Astrocyte (in vitro differentiated cells and primary cell): ENCODE data around the gene ACOT6. TPM values are rescaled to one million over a fixed set of nuclear protein-coding genes. Genes with fewer than 3 reads are reported as not detected.

Source experiments
- DNase-seq: peaks from one replicate; pipeline ENCODE4 v3.0.0-alpha.2; 2010; ENCODE audit warnings: low read depth
- FAIRE-seq: peaks from 2 replicates; lab custom pipeline; 2011; peaks lifted over from hg19 to GRCh38; lab: Jason Lieb, UNC
- H2AFZ ChIP-seq: 2 replicates; pipeline ENCODE4 v1.6.0; 2012; ENCODE audit warnings: low read depth, low read length, inconsistent platforms
- H3K27ac ChIP-seq: 2 replicates; pipeline ENCODE4 v1.5.1; 2011; ENCODE audit warnings: low read depth, low read length, inconsistent platforms
- H3K27me3 ChIP-seq: 2 replicates; pipeline ENCODE4 v1.6.0; 2011; ENCODE audit warnings: low read length, inconsistent platforms; ENCODE audit not compliant: insufficient read depth
- H3K36me3 ChIP-seq: 2 replicates; pipeline ENCODE4 v1.5.1; 2011; ENCODE audit warnings: low read length, inconsistent platforms; ENCODE audit not compliant: insufficient read depth
- H3K4me1 ChIP-seq: 2 replicates; pipeline ENCODE4 v1.5.1; 2011; ENCODE audit warnings: low read length, inconsistent platforms; ENCODE audit not compliant: insufficient read depth
- H3K4me2 ChIP-seq: 2 replicates; pipeline ENCODE4 v1.6.0; 2012; ENCODE audit warnings: low read length, inconsistent platforms
- H3K4me3 ChIP-seq: 2 replicates; pipeline ENCODE4 v1.5.1; 2011; ENCODE audit warnings: low read depth, mild to moderate bottlenecking, low read length, inconsistent platforms; ENCODE audit not compliant: insufficient read depth
- H3K79me2 ChIP-seq: 2 replicates; pipeline ENCODE4 v1.6.0; 2012; ENCODE audit warnings: mild to moderate bottlenecking, low read length, inconsistent platforms; ENCODE audit not compliant: insufficient read depth
- H3K9ac ChIP-seq: 2 replicates; pipeline ENCODE4 v1.6.0; 2012; ENCODE audit warnings: mild to moderate bottlenecking, low read length, inconsistent platforms
- H3K9me3 ChIP-seq: 2 replicates; pipeline ENCODE4 v1.5.1; 2012; ENCODE audit warnings: low read depth, mild to moderate bottlenecking, low read length, inconsistent platforms; ENCODE audit not compliant: insufficient read depth
- H4K20me1 ChIP-seq: 2 replicates; pipeline ENCODE4 v1.6.0; 2012; ENCODE audit warnings: low read length, inconsistent platforms; ENCODE audit not compliant: insufficient read depth
- H3K27ac Mint-ChIP-seq: one replicate; pipeline ENCODE4 v1.8.0; 2021; ENCODE audit warnings: mild to moderate bottlenecking, mixed read lengths; ENCODE audit not compliant: unreplicated experiment
- H3K27me3 Mint-ChIP-seq: one replicate; pipeline ENCODE4 v1.8.0; 2021; ENCODE audit warnings: low read depth, mixed read lengths; ENCODE audit not compliant: unreplicated experiment
- H3K36me3 Mint-ChIP-seq: one replicate; pipeline ENCODE4 v1.8.0; 2021; ENCODE audit warnings: low read depth, mixed read lengths; ENCODE audit not compliant: unreplicated experiment
- H3K4me1 Mint-ChIP-seq: one replicate; pipeline ENCODE4 v1.8.0; 2021; ENCODE audit warnings: low read depth, mixed read lengths; ENCODE audit not compliant: unreplicated experiment
- H3K4me3 Mint-ChIP-seq: one replicate; pipeline ENCODE4 v1.8.0; 2021; ENCODE audit warnings: mild to moderate bottlenecking, moderate library complexity, mixed read lengths; ENCODE audit not compliant: unreplicated experiment
- H3K9me3 Mint-ChIP-seq: one replicate; pipeline ENCODE4 v1.8.0; 2021; ENCODE audit warnings: mild to moderate bottlenecking, mixed read lengths; ENCODE audit not compliant: unreplicated experiment
- EZH2 ChIP-seq: IDR thresholded peaks from 2 replicates; pipeline ENCODE4 v1.6.1; 2012; ENCODE audit warnings: mild to moderate bottlenecking, low read length, inconsistent platforms; ENCODE audit not compliant: insufficient read depth
- total RNA-seq: library from RNA; stranded (reverse); gene quantifications from 2 replicates; pipeline ENCODE4 v1.2.1, GENCODE V29; 2021
- TF ChIP-seq, protein P1 (sequence below): IDR thresholded peaks from 2 replicates; pipeline ENCODE4 v1.5.1; 2011; ENCODE audit warnings: low read depth, mild to moderate bottlenecking, inconsistent platforms, low read length, moderate library complexity; ENCODE audit not compliant: insufficient read depth

ACOT6 gene
- total RNA-seq, 1 donor from 2014 or later: not detected

DNA sequence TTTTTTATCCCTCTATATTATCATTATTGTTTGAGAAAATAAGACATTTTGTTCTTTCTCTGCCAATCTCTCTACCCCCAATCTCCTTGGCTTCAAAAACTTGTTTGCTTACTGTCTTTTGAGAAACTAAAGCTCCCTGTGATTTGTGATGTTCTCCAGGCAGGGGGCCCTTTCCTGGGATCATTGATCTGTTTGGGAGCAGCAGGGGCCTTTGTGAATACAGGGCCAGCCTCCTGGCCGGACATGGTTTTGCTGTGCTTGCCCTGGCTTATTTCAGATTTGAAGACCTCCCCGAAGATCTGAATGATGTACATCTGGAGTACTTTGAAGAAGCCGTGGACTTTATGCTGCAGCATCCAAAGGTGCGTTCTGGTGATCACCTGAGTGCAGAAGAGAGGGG, 4.5 kb downstream of the ACOT6 start:
- no peak for DNase-seq
- no peak overlapping the region for H2AFZ ChIP-seq
- no peak overlapping the region for H3K27ac Mint-ChIP-seq
- H3K36me3 ChIP-seq: no peaks in the 10 kb centered on the region
- H4K20me1 ChIP-seq: no peaks in the 10 kb centered on the region
- no peak overlapping the region for H3K27ac ChIP-seq
- H3K9ac ChIP-seq: no peak overlapping the region
- H3K9me3 ChIP-seq: no peaks in the 10 kb centered on the region
- H3K27me3 ChIP-seq: no peaks in the 10 kb centered on the region
- no peaks in the 10 kb centered on the region for H3K79me2 ChIP-seq
- no peaks in the 10 kb centered on the region for H3K4me1 Mint-ChIP-seq
- no peaks in the 10 kb centered on the region for H3K36me3 Mint-ChIP-seq
- peaks cover 4% of the 10 kb centered on the region for H3K27me3 Mint-ChIP-seq
- H3K9me3 Mint-ChIP-seq: no peaks in the 10 kb centered on the region
- no peak overlapping the region for H3K4me3 Mint-ChIP-seq
- no peak overlapping the region for H3K4me3 ChIP-seq
- no peaks in the 10 kb centered on the region for H3K4me1 ChIP-seq
- H3K4me2 ChIP-seq: no peak overlapping the region
- no peak for TF ChIP-seq EZH2
- TF ChIP-seq, protein P1, sequence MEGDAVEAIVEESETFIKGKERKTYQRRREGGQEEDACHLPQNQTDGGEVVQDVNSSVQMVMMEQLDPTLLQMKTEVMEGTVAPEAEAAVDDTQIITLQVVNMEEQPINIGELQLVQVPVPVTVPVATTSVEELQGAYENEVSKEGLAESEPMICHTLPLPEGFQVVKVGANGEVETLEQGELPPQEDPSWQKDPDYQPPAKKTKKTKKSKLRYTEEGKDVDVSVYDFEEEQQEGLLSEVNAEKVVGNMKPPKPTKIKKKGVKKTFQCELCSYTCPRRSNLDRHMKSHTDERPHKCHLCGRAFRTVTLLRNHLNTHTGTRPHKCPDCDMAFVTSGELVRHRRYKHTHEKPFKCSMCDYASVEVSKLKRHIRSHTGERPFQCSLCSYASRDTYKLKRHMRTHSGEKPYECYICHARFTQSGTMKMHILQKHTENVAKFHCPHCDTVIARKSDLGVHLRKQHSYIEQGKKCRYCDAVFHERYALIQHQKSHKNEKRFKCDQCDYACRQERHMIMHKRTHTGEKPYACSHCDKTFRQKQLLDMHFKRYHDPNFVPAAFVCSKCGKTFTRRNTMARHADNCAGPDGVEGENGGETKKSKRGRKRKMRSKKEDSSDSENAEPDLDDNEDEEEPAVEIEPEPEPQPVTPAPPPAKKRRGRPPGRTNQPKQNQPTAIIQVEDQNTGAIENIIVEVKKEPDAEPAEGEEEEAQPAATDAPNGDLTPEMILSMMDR: no peak
- no peak for FAIRE-seq

DNA sequence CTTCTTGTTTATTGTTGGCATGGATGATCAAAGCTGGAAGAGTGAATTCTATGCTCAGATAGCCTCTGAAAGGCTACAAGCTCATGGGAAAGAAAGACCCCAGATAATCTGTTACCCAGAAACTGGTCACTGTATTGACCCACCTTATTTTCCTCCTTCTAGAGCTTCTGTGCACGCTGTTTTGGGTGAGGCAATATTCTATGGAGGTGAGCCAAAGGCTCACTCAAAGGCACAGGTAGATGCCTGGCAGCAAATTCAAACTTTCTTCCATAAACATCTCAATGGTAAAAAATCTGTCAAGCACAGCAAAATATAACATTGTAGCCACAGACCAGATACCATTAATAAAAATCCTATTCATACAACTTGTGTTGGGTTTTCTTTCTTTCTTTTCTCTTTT, 7.2 kb downstream of the ACOT6 start:
- Histone ChIP-seq H3K9me3 (no peaks in the 10 kb centered on the region), H2AFZ (no peak overlapping the region), H3K79me2 (no peaks in the 10 kb centered on the region), H3K36me3 (no peaks in the 10 kb centered on the region), H4K20me1 (no peaks in the 10 kb centered on the region), H3K4me2 (no peak overlapping the region), H3K4me1 (no peaks in the 10 kb centered on the region), H3K9ac (no peak overlapping the region), H3K27ac (no peak overlapping the region), H3K4me3 (no peak overlapping the region), H3K27me3 (no peaks in the 10 kb centered on the region)
- peaks cover 2% of the 10 kb centered on the region for H3K36me3 Mint-ChIP-seq
- no peak for FAIRE-seq
- no peak overlapping the region for H3K27ac Mint-ChIP-seq
- no peaks in the 10 kb centered on the region for H3K4me1 Mint-ChIP-seq
- no peak overlapping the region for H3K4me3 Mint-ChIP-seq
- peaks cover 4% of the 10 kb centered on the region for H3K27me3 Mint-ChIP-seq
- H3K9me3 Mint-ChIP-seq: no peaks in the 10 kb centered on the region
- DNase-seq: no peak
- TF ChIP-seq EZH2: no peak
- TF ChIP-seq, protein P1: no peak

DNA sequence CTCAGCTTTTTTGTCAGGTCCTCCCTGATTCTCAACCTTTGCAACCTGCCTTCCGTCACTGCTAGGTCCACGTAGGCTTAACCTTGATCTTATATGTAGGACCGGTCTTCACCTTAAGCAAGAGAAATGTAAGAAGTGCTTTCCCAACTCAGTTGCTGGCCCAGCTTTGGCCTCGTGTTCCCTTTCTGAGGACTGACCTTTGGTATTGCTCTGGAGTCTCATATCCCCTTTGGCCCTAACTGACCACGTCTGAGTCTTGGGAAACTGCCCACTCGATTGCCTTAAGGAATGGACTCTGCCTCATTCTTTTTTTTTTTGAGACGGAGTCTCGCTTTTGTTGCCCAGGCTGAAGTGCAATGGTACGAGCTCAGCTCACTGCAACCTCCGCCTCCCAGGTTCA, 8.0 kb downstream of the ACOT6 start:
- H2AFZ ChIP-seq: no peak overlapping the region
- no peaks in the 10 kb centered on the region for H3K27me3 ChIP-seq
- no peak overlapping the region for H3K4me3 Mint-ChIP-seq
- peaks cover 2% of the 10 kb centered on the region for H3K36me3 Mint-ChIP-seq
- no peaks in the 10 kb centered on the region for H3K4me1 ChIP-seq
- H3K4me1 Mint-ChIP-seq: no peaks in the 10 kb centered on the region
- H3K27ac Mint-ChIP-seq: no peak overlapping the region
- DNase-seq (no peak), FAIRE-seq (no peak)
- no peaks in the 10 kb centered on the region for H4K20me1 ChIP-seq
- no peak overlapping the region for H3K4me3 ChIP-seq
- no peak overlapping the region for H3K4me2 ChIP-seq
- H3K36me3 ChIP-seq: no peaks in the 10 kb centered on the region
- TF ChIP-seq EZH2: no peak
- TF ChIP-seq, protein P1: no peak
- H3K27me3 Mint-ChIP-seq: peaks cover 4% of the 10 kb centered on the region
- no peaks in the 10 kb centered on the region for H3K79me2 ChIP-seq
- H3K9me3 Mint-ChIP-seq: no peaks in the 10 kb centered on the region
- H3K27ac ChIP-seq: no peak overlapping the region
- H3K9ac ChIP-seq: no peak overlapping the region
- H3K9me3 ChIP-seq: no peaks in the 10 kb centered on the region
